B cell (primary cell): ENCODE measurements around the gene CPNE1. TPM values are rescaled to one million over a fixed set of nuclear protein-coding genes. Genes with fewer than 3 reads are reported as not detected.

Experiments used
- ATAC-seq: fragments of 200-7000 bp; cut with Tn5 transposase; one replicate; pipeline ENCODE4 v1.10.0; 2021; ENCODE audit warnings: low read depth, mild to moderate bottlenecking, moderate number of reproducible peaks, moderate library complexity
- CTCF ChIA-PET: fragments of 350-600 bp; sonication (Branson Sonifier 250); formaldehyde crosslinking; loops from one replicate; lab custom pipeline; 2021; ENCODE audit warnings: antibody characterized with exemption, inconsistent platforms; lab: Charles Lee
- POLR2A ChIA-PET: fragments of 350-600 bp; sonication (Branson Sonifier 250); formaldehyde crosslinking; loops from one replicate; lab custom pipeline; 2021; ENCODE audit warnings: antibody characterized with exemption; lab: Charles Lee
- DNase-seq: peaks from one replicate; pipeline ENCODE4 v3.0.0; 2013
- H2AFZ ChIP-seq: 2 replicates; pipeline ENCODE4 v1.6.1; 2012; ENCODE audit warnings: mild to moderate bottlenecking, low read depth, low read length; ENCODE audit not compliant: insufficient read depth, poor library complexity, severe bottlenecking
- H3K27ac ChIP-seq, 2 donors: 1 replicate in 1 of 2; 2 replicates in 1 of 2; pipeline ENCODE4 v1.5.1; 2012 to 2013; ENCODE audit warnings: low read length in 2 of 2, mild to moderate bottlenecking in 2 of 2, moderate library complexity in 1 of 2
- H3K27me3 ChIP-seq, 4 experiments: fragments of 200-600 bp in 1 of 4; sonication (generic) in 1 of 4; replicated peaks in 1 of 4; 1 replicate in 2 of 4; 2 replicates in 2 of 4; pipeline versions ENCODE4 v1.6.1 to v1.7.0; 2013 to 2016; ENCODE audit warnings: low read length in 3 of 4, mild to moderate bottlenecking in 2 of 4, mixed read lengths in 1 of 4, moderate library complexity in 1 of 4; ENCODE audit not compliant: insufficient read depth in 4 of 4, control insufficient read depth in 3 of 4; ENCODE audit errors: control extremely low read depth in 1 of 4
- H3K36me3 ChIP-seq, 2 experiments: replicated peaks in 1 of 2; 1 replicate in 1 of 2; 2 replicates in 1 of 2; pipeline versions ENCODE4 v1.6.1 to v1.7.1; 2013; ENCODE audit warnings: low read length in 1 of 2; ENCODE audit not compliant: insufficient read depth in 2 of 2, control insufficient read depth in 1 of 2; ENCODE audit errors: control extremely low read depth in 1 of 2, extremely low read depth in 1 of 2
- H3K4me1 ChIP-seq, 2 donors: fragments of 200-600 bp in 1 of 2; sonication (generic) in 1 of 2; 1 replicate in 1 of 2; 2 replicates in 1 of 2; pipeline versions ENCODE4 v1.5.1 to v1.6.1; 2013 to 2017; ENCODE audit warnings: low read length in 2 of 2; ENCODE audit not compliant: control insufficient read depth in 2 of 2, insufficient read depth in 2 of 2
- H3K4me2 ChIP-seq: replicated peaks from 2 replicates; pipeline ENCODE3; 2012; ENCODE audit warnings: mild to moderate bottlenecking, low read depth, low read length; ENCODE audit not compliant: poor library complexity, severe bottlenecking
- H3K4me3 ChIP-seq, 5 experiments: fragments of 200-600 bp in 1 of 5; sonication (generic) in 1 of 5; 1 replicate in 3 of 5; 2 replicates in 2 of 5; pipeline versions ENCODE4 v1.5.1 to v1.7.0; 2011 to 2016; ENCODE audit warnings: low read length in 4 of 5, mild to moderate bottlenecking in 4 of 5, low read depth in 2 of 5, control low read depth in 1 of 5, moderate library complexity in 1 of 5; ENCODE audit not compliant: insufficient read depth in 1 of 5; ENCODE audit errors: control extremely low read depth in 1 of 5, extremely low read depth in 1 of 5
- H3K79me2 ChIP-seq: fragments of 200-600 bp; sonication (generic); one replicate; pipeline ENCODE4 v1.6.0; 2016; ENCODE audit warnings: low read length; ENCODE audit not compliant: control insufficient read depth, insufficient read depth
- H3K9ac ChIP-seq: fragments of 200-600 bp; sonication (generic); 2 replicates; pipeline ENCODE4 v1.6.1; 2017; ENCODE audit warnings: mild to moderate bottlenecking, low read length, moderate library complexity
- H3K9me3 ChIP-seq, 3 donors: one replicate each; pipeline versions ENCODE4 v1.6.1 to v1.7.1; 2013; ENCODE audit warnings: low read length in 2 of 3; ENCODE audit not compliant: control insufficient read depth in 2 of 3, insufficient read depth in 1 of 3; ENCODE audit errors: control extremely low read depth in 1 of 3
- H4K20me1 ChIP-seq: 2 replicates; pipeline ENCODE4 v1.6.0; 2012; ENCODE audit warnings: mild to moderate bottlenecking, low read length; ENCODE audit not compliant: insufficient read depth, control insufficient read depth, poor library complexity, severe bottlenecking
- H3K27ac Mint-ChIP-seq: one replicate; pipeline ENCODE4 v1.8.0; 2021; ENCODE audit warnings: mixed read lengths
- H3K27me3 Mint-ChIP-seq: one replicate; pipeline ENCODE4 v1.8.0; 2021; ENCODE audit warnings: mixed read lengths
- H3K4me1 Mint-ChIP-seq: one replicate; pipeline ENCODE4 v1.8.0; 2021; ENCODE audit warnings: mixed read lengths
- H3K4me3 Mint-ChIP-seq: one replicate; pipeline ENCODE4 v1.8.0; 2021; ENCODE audit warnings: mixed read lengths
- H3K9me3 Mint-ChIP-seq: one replicate; pipeline ENCODE4 v1.8.0; 2022; ENCODE audit warnings: mixed read lengths; ENCODE audit not compliant: insufficient read depth
- EZH2 ChIP-seq: IDR thresholded peaks from 2 replicates; pipeline ENCODE4 v1.6.1; 2012; ENCODE audit warnings: borderline replicate concordance, low read depth, mild to moderate bottlenecking, moderate library complexity, low read length; ENCODE audit not compliant: insufficient read depth, poor library complexity, severe bottlenecking
- WGBS: methylation state at CpG from one replicate; pipeline ENCODE4 v1.1.5; 2013; ENCODE audit warnings: missing lambda C conversion rate; ENCODE audit not compliant: insufficient coverage; 5-methylcytosine and 5-hydroxymethylcytosine counted together
- intact Hi-C: fragments of 100-400 bp; cut with micrococcal nuclease; formaldehyde crosslinking; loops from one replicate; pipeline ENCODE4 v1.10.0; 2022
- polyA plus RNA-seq: library from polyadenylated mRNA; depleted of rRNA; stranded (reverse); fragments of >200 nt; gene quantifications from 2 replicates; pipeline ENCODE4 v1.2.3, GENCODE V29; 2012
- total RNA-seq, 2 donors: library from RNA; stranded (reverse); fragments of 120-200 nt in 1 of 2; gene quantifications; 1 replicate in 1 of 2; 2 replicates in 1 of 2; pipeline versions ENCODE4 v1.2.3 to v1.2.4, GENCODE V29; 2013 to 2022
- TF ChIP-seq, protein P1 (sequence below): fragments of 200-600 bp; IDR thresholded peaks from one replicate; pipeline ENCODE4 v1.8.0; 2022; ENCODE audit warnings: antibody characterized with exemption, mild to moderate bottlenecking

The CPNE1 gene
- total and polyA plus RNA-seq, 2 donors (not counting 1 experiment from before 2014, with no cell fraction given): 321 to 323 TPM

DNA sequence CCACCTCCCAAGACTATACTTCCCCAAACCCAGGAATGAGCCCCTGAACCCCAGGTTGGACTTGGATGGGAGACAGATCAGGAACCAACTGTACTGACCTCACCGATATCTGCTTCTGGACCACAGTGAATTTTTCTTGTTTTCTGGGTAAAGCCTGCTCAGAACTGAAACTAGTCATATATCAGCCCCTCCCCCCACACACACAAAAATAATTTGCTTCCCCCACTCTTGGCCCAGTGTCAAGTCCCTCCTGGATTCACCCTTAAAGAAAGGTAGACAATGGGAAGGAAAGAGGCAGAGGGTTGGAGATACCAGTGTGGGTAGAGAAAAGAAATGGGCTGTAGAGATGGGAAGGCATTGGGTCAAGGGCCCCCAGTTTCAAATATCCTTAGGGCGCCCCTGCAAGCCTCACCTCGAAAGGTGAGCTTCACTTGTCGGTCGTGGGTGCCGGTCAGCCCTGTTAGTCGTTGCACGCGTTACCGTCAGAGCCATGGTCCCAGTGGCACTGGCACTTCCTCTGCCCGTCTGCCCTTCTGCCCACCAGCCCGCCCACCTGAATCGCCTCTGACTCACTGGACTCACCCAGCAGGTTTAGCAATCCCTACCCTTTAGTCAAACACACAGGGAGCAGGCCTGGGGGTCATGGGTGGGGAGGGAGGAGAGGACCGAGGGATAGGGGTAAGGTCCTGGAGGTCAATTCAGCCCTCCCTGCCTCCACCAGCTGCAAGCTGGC lies 57.5 kb downstream of the CPNE1 start:
- no peaks in the 10 kb centered on the region for H3K9me3 Mint-ChIP-seq
- H3K27me3 Mint-ChIP-seq: peaks cover 11% of the 10 kb centered on the region
- ATAC-seq (no peak), DNase-seq (no peak)
- no peaks in the 10 kb centered on the region for H3K36me3 ChIP-seq
- WGBS: 74% methylated on average over 11 of the region's 14 CpGs
- no peaks in the 10 kb centered on the region for H3K79me2 ChIP-seq
- H3K4me1 Mint-ChIP-seq: peaks cover 11% of the 10 kb centered on the region
- CTCF ChIA-PET: interaction anchor here (0.5 to 1.4 kb wide), 3 partner anchors 12 to 469 kb away, joined by 3 to 4 read pairs (median 3); no protein-coding TSS in a partner anchor
- H3K9ac ChIP-seq: no peak overlapping the region
- H3K4me1 ChIP-seq: peaks cover 4 to 16% of the 10 kb centered on the region in 2 donors
- H3K4me2 ChIP-seq: no peak overlapping the region
- peaks cover 0 to 12% (median 4%) of the 10 kb centered on the region in 4 experiments for H3K27me3 ChIP-seq
- no peak overlapping the region for H3K27ac Mint-ChIP-seq
- H4K20me1 ChIP-seq: no peaks in the 10 kb centered on the region
- POLR2A ChIA-PET: no interaction called here
- peaks cover 0 to 4% (median 0%) of the 10 kb centered on the region in 3 donors for H3K9me3 ChIP-seq
- TF ChIP-seq, protein P1, sequence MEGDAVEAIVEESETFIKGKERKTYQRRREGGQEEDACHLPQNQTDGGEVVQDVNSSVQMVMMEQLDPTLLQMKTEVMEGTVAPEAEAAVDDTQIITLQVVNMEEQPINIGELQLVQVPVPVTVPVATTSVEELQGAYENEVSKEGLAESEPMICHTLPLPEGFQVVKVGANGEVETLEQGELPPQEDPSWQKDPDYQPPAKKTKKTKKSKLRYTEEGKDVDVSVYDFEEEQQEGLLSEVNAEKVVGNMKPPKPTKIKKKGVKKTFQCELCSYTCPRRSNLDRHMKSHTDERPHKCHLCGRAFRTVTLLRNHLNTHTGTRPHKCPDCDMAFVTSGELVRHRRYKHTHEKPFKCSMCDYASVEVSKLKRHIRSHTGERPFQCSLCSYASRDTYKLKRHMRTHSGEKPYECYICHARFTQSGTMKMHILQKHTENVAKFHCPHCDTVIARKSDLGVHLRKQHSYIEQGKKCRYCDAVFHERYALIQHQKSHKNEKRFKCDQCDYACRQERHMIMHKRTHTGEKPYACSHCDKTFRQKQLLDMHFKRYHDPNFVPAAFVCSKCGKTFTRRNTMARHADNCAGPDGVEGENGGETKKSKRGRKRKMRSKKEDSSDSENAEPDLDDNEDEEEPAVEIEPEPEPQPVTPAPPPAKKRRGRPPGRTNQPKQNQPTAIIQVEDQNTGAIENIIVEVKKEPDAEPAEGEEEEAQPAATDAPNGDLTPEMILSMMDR: no peak
- no peak for TF ChIP-seq EZH2
- intact Hi-C loops: no loop called here
- no peak overlapping the region for H3K4me3 ChIP-seq
- no peak overlapping the region for H3K4me3 Mint-ChIP-seq
- H2AFZ ChIP-seq: no peak overlapping the region
- no peak overlapping the region for H3K27ac ChIP-seq

DNA sequence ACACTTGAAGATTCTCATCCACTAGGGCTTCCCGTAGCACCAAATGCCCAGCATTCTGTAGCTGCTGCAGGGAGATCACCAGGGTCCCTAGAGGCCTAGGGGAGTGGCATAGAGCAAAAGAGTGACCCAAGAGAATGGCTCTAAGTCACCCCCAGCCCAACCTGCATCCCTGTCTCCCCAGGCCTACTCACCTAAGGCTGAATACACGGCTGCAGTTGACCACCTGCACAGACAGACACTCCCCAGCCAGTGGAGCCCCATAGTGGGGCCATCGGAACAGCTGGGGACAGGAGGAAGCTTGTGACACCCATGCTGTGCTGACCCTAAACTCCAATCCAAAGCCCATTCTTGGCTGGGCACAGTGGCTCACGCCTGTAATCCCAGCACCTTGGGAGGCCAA lies 58.6 kb downstream of the CPNE1 start:
- CTCF ChIA-PET: interaction anchor here (0.9 to 1.7 kb wide), 3 partner anchors 11 to 142 kb away, joined by 4 to 5 read pairs (median 4); no protein-coding TSS in a partner anchor

More for the DNA sequence above, 58.6 kb downstream of the CPNE1 start:
- peaks cover 14% of the 10 kb centered on the region for H3K4me1 Mint-ChIP-seq
- POLR2A ChIA-PET: interaction anchor here (1.7 kb wide), 1 partner anchor 13 kb away, joined by 3 read pairs; no protein-coding TSS in a partner anchor
- 96% methylated on average over 3 of the region's 4 CpGs for WGBS
- Histone ChIP-seq H3K9me3 (peaks cover 0 to 6% (median 0%) of the 10 kb centered on the region in 3 donors), H3K4me1 (peaks cover 11 to 14% of the 10 kb centered on the region in 2 donors), H3K9ac (no peak overlapping the region), H3K79me2 (no peaks in the 10 kb centered on the region), H3K36me3 (no peaks in the 10 kb centered on the region), H3K27me3 (peaks cover 0 to 22% (median 10%) of the 10 kb centered on the region in 4 experiments), H3K4me3 (no peak overlapping the region), H4K20me1 (no peaks in the 10 kb centered on the region), H3K4me2 (no peak overlapping the region), H3K27ac (no peak overlapping the region), H2AFZ (no peak overlapping the region)
- intact Hi-C loops: no loop called here
- H3K9me3 Mint-ChIP-seq: no peaks in the 10 kb centered on the region
- H3K4me3 Mint-ChIP-seq: no peak overlapping the region
- no peak for ATAC-seq
- TF ChIP-seq, protein P1: no peak
- no peak for TF ChIP-seq EZH2
- no peak overlapping the region for H3K27ac Mint-ChIP-seq
- no peak for DNase-seq
- peaks cover 17% of the 10 kb centered on the region for H3K27me3 Mint-ChIP-seq
